HG03159 (cell line): Measurements from ENCODE around the gene GLCE.

Experiments used
- ATAC-seq: cut with Tn5 transposase; IDR thresholded peaks from one replicate; pipeline ENCODE4 v1.9.1; 2021; ENCODE audit warnings: mild to moderate bottlenecking, moderate library complexity; ENCODE audit not compliant: unreplicated experiment

GLCE gene

DNA sequence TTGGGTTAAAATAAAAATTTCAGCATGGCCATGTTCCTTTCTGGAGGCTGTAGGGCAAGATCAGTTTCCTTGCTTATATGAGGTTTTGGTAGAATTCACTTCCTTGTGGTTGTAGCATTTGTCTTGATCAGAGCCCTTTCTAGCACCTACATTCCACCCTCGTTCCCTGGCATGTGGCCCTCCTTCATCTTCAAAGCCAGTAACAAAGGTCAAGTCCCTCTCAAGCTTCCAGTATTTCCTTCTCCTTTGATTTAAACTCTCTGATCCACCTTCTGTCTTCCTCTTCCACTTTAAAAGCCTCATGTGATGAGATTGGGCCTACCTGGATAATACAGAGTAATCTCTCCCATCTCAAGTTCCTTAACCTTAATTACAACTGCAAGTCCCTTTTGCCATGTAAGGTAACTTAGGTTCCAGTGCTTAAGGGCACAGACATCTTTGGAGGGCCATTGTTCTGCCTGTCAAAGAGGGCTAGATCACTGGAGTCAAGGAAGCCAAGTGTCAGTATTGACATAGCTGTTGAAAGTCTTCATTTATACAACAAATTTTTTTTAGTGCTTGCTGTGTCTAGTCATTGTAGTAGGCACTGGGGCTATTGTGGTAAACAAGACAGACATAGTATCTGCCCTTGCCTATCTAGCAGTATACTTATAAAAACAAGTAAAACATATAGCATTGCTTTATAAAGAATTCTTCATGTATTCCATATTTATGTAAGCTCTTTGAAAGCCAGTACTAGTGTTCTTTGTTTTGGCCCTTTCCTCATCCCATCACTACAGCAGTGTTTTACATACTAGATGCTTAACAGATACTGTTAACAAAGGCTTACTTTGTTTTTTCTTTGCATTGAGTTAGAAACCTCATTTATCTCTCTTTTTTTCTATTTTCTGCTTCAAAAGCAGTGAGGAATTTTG is 40.7 kb downstream of the GLCE start:
- ATAC-seq, result no peak

- ATAC-seq, result no peak
These were observed 45.6 kb downstream of the GLCE start for GRCh38 chr15:69206079-69206478.

GRCh38 chr15:69209661-69210060 is 49.2 kb downstream of the GLCE start:
- no peak for ATAC-seq

DNA sequence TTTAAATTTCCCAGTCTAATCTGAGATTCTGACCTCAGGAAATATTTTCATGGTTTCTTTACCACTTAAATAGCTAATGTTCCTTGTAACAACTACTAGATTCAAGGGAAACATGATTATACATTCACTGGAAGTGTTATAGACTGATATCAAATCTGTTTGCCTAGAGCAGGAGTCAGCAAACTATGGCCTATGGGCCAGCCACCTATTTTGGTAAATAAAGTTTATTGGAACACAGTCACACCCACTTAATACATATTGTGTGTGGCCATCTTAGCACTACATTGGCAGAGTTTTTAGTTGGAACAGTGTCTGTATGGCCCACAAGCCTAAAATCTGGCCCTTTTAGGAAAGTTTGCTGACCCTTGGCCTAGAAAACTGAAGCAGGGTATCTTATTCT is 50.1 kb downstream of the GLCE start:
- no peak for ATAC-seq

DNA sequence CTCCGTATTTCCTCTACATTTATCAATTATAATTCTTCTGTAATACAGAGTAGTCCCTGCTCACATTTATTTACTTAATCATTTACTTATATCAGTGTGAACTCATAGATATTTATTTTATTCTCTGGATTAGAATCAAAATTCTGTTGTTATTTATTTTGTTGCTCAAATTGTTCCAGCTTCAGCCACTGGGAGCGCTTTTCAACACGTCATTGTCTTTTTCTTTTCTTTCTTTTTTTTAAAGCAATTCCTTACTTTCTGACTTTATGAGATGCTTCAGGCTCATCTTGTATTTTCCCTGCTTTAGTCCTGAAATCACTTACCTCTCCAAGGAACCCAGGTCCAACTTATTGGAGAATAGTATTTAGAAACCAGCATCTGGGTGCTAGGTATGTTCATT is 53.4 kb downstream of the GLCE start:
- ATAC-seq, result no peak

DNA sequence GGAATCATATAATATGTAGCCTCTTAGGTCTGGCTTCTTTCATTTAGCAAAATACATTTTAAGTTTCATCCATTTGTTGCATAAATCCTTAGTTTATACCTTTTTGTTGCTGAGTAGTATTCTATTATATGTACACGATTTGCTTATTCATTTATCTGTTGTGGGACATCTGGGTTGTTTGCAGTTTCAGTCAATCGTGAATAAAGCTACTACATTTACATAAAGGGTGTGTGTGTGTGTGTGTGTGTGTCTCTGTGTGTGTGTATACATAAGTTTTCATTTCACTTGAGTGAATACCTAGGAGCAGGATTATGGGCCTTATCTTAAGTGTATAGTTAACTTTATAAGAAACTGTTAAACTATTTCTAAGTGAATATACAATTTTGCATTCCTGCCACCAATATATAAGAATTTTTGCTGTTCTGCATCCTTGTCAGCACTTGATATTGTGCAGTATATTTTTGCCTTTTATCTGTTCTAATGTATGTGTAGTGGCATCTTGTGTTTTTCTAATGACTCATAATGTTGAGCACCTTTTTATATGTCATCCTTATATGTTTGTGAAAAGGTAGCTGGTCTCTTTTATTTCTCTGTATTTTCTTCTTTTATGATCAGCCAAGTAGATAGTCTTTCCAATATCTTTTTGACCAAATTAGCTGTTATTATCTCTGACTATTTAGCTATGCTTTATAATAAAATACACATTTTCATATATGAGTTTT is 55.0 kb downstream of the GLCE start:
- ATAC-seq, result no peak

GRCh38 chr15:69217381-69217780 is 56.9 kb downstream of the GLCE start:
- no peak for ATAC-seq

DNA sequence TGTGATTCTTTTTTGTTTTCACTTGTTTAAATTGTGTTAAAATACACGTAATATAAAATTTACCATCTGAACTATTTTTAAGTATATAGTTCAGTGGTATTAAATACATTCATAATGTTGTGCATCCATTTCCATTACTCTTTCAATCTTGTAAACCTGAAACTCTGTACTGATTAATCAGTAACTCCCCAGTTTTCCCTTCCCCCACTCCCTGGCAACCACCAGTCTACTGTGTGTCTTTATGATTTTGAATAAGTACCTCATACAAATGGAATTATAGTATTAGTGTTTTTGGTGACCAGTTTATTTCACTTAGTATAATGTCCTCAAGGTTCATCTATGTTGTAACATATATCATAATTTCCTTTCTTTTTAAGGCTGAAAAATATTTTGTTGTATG is 59.3 kb downstream of the GLCE start:
- ATAC-seq, result no peak

GRCh38 chr15:69222002-69222474 is 61.6 kb downstream of the GLCE start:
- no peak for ATAC-seq

DNA sequence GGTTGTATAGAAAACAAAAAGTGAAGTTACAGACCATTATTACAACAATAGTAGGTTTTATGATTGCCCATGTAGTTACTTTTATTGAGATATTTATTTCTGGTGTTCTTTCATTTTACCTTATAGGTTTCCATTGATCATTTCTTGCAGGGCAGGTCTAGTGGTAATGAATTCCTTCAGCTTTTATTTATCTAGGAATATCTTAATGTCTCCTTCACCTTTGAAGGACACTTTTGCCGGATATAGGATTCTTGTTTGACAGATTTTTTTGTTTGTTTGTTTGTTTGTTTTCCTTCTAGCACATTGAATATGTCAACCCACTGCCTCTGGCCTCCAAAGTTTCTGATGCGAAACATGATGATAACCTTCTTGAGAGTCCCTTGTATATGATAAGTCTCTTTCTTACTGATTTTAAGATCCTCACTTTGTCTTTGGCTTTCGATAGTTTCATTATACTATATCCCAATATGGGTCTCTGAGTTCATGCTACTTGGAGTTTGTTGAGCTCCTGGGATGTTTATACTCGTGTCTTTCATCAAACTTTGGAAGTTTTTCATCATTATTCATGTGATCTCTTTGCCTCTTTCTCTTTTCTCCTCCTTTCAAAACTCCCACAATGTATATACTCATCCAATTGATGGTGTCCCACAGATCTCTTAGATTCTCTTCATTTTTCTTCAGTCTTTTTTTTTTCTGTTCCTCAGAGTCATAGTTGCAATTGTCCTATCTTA is 62.8 kb downstream of the GLCE start:
- ATAC-seq, result no peak

- no peak for ATAC-seq
These were observed 63.9 kb downstream of the GLCE start for GRCh38 chr15:69224383-69224782.

DNA sequence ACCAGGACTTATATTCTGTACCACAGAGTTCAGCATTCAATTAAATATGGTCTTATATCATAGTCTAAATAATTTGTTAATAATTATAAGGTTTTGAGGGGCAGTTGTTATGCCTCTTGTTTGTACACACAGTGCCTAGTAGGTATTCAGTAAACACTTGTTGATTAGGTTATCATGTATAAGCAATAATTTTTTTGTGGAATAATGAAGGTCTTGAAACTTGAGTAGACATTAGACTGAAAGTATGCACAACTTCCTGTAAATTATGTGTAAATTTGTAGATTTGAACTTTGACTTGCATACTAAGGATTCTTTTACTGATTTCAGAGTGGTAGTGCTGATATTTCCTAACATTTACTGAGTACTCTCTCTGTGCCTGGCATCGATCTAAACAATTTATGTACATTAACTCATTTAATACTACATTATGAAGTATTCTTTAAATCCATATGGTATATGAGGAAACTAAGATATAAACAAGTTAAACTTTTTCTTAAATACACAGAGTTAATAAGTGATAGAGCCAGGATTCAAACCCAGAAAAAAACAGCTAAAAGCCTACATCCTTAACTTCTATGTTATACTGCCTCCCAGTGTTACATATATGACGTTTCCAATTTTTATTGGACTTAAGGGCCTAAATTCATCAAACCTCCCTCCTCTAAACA is 65.1 kb downstream of the GLCE start:
- ATAC-seq, result no peak

GRCh38 chr15:69226023-69226355 is 65.6 kb downstream of the GLCE start:
- no peak for ATAC-seq

DNA sequence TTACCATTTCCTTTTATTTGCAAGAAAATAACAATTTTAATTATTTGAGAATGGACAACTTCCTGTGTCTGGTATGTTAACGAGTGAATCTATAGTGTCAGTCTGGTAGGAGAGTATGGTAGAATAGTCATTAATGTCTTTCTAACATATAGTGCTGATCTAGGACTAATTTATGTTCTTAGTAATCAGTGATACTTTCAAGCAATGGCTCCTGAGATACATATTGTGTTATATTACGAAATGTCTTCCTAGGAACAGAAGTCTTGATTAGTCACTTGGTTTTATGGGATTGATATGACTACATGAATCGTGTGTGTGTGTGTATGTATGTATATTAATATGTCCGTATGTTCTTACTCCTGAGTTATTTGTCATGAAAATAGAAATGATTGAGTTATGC is 71.7 kb downstream of the GLCE start:
- ATAC-seq, result no peak

DNA sequence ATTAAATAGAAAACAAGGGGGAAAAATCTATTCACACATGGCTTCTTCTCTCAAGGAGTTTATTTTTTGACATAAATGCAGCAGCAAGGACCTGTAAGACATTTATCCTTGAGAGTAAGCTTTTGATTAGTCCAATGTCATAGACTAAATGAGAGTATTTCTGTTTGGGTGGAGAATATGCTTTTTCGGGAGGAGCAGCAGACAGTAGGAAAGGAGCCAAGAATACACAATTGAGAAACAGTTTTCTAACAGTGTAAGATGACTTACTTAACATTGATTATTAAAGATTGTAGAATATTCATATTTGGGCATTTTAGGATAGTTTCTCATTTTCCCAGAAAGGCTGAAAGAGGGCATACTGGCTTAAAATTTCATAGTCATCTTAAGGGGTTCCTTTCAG is 72.3 kb downstream of the GLCE start:
- ATAC-seq, result no peak

DNA sequence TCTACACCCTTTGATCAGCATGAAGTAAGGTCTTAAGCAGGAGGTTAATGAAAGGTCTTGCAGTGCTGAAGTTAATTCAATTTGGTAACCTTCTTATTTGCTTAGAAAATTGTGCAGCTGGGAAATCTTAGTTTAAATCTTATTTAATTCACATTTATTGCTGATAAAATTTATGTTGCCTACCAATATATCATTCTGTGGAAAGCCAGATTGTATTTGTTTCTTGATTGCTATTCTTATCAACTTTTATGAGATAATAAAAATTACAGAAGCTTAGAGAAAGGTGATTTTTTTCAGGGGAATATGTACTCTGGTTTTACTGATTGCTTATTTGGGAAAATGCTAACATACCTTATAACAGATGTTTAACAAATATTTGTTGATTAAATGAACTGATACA is 74.2 kb downstream of the GLCE start:
- no peak for ATAC-seq

GRCh38 chr15:69236505-69236904 is 76.1 kb downstream of the GLCE start:
- ATAC-seq, result no peak

GRCh38 chr15:69237718-69238117 is 77.3 kb downstream of the GLCE start:
- ATAC-seq, result no peak

DNA sequence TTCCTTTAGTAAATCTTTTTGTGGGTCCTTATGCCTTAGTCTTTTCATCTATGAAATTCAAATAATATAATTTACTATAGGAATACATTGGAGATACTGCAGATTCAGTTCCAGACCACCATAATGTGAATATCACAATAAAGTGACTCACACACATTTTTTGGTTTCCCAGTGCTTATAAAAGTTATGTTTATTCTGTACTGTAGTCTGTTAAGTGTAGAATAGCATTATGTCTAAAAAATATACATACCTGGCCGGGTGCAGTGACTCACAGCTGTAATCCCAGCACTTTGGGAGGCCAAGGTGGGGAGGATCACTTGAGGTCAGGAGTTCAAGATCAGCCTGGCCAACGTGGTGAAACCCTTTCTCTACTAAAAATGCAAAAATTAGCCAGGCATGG is 84.4 kb downstream of the GLCE start:
- no peak for ATAC-seq

DNA sequence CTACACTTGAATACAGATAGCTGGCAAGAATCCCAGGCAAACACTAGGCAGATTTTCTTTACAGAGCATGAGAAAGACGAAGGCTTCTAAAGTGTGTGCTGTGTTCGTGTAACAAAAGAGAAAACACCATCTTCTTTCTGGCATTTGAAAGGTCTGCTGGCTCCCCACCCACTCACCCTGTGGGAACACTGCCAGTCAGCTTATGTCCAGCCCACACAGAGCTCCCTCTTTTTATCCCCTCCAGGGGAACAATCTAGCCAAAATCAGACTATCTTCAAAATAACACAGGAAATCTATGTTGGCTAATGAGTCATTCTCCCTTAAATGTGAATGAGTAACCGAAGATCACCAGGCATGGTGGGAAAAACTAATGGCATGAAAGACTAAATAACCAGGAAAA is 92.7 kb downstream of the GLCE start:
- no peak for ATAC-seq

DNA sequence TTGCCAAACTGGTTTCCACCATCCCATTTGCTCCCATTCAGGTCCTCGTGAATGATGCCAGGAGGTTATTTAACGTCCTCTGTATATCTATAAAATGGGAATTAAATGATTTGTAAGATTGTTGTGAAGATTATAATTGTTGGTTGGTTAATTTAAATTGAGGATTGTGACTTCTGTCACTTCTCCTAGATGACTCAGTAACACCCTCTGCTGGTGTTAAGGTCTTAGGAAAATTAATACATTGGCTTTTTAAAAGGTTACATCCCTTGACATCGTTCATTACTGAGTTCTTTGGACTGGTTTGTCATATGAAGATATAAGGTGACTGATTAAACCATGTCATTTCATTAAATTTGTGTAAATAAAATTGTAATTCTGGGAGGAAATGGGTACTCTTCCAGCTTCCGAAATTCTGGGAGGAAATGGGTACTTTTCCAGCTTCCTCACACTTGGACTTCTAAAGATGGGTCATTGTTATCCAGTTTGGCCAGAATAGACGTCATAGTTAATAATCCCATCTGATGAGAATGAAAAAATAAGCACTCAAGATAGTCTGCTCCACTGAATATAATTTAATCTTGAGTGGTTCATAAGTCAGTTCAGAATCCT is 105.0 kb downstream of the GLCE start:
- ATAC-seq, result no peak
